Parathyroid adenoma (tissue), 2 donors: ENCODE results near the gene PCED1B.
"Not testable (repeated sequence)": the region's sequence is repeated elsewhere in the genome, so short reads cannot be mapped to it uniquely, and the experiment has no call there.

Experiments used
- H2AFZ ChIP-seq: fragments of 300-600 bp; sonication (generic); one replicate; pipeline ENCODE4 v1.7.0; 2017; ENCODE audit warnings: antibody characterized with exemption, mild to moderate bottlenecking
- H3K27ac ChIP-seq: fragments of 300-600 bp; sonication (generic); one replicate; pipeline ENCODE4 v1.7.0; 2017
- H3K27me3 ChIP-seq: fragments of 300-600 bp; sonication (generic); one replicate; pipeline ENCODE4 v1.7.0; 2017; ENCODE audit warnings: low read length; ENCODE audit not compliant: control insufficient read depth, insufficient read depth
- H3K36me3 ChIP-seq: fragments of 300-600 bp; sonication (generic); one replicate; pipeline ENCODE4 v1.7.0; 2017; ENCODE audit warnings: low read length; ENCODE audit not compliant: control insufficient read depth, insufficient read depth
- H3K4me1 ChIP-seq: fragments of 300-600 bp; sonication (generic); one replicate; pipeline ENCODE4 v1.7.0; 2017; ENCODE audit warnings: control low read depth
- H3K4me2 ChIP-seq: fragments of 300-600 bp; sonication (generic); one replicate; pipeline ENCODE4 v1.7.0; 2017; ENCODE audit warnings: low read length
- H3K4me3 ChIP-seq: fragments of 300-600 bp; sonication (generic); one replicate; pipeline ENCODE4 v1.7.0; 2017; ENCODE audit warnings: low read depth, low read length
- H3K79me2 ChIP-seq: fragments of 300-600 bp; sonication (generic); one replicate; pipeline ENCODE4 v1.7.0; 2017; ENCODE audit warnings: control low read depth
- H3K9ac ChIP-seq: fragments of 300-600 bp; sonication (generic); one replicate; pipeline ENCODE4 v1.7.0; 2017; ENCODE audit warnings: mild to moderate bottlenecking
- H3K9me3 ChIP-seq: fragments of 300-600 bp; sonication (generic); one replicate; pipeline ENCODE4 v1.7.0; 2017; ENCODE audit warnings: low read length; ENCODE audit not compliant: control insufficient read depth
- CTCF ChIP-seq: fragments of 300-600 bp; sonication (generic); IDR thresholded peaks from one replicate; pipeline ENCODE4 v1.7.0; 2017; ENCODE audit warnings: antibody characterized with exemption, mild to moderate bottlenecking
- donor health status: primary hyperparathyroidism.

Gene PCED1B

GRCh38 chr12:47190905-47191304 is 111.5 kb downstream of the PCED1B start:
- no peaks in the 10 kb centered on the region for H3K27me3 ChIP-seq
- no peak overlapping the region for H3K4me2 ChIP-seq
- H3K79me2 ChIP-seq = no peaks in the 10 kb centered on the region
- no peak overlapping the region for H3K9ac ChIP-seq
- no peaks in the 10 kb centered on the region for H3K4me1 ChIP-seq
- H3K27ac ChIP-seq = no peak overlapping the region
- H2AFZ ChIP-seq = no peak overlapping the region
- TF ChIP-seq CTCF = no peak
- H3K9me3 ChIP-seq = no peaks in the 10 kb centered on the region
- H3K4me3 ChIP-seq = no peak overlapping the region
- H3K36me3 ChIP-seq = no peaks in the 10 kb centered on the region

- no peak for TF ChIP-seq CTCF
- H3K9me3 ChIP-seq = no peaks in the 10 kb centered on the region
- H3K79me2 ChIP-seq = no peaks in the 10 kb centered on the region
- no peak overlapping the region for H3K27ac ChIP-seq
- no peak overlapping the region for H3K4me2 ChIP-seq
- no peak overlapping the region for H3K4me3 ChIP-seq
- no peak overlapping the region for H3K9ac ChIP-seq
- H3K36me3 ChIP-seq = no peaks in the 10 kb centered on the region
- no peaks in the 10 kb centered on the region for H3K27me3 ChIP-seq
- H2AFZ ChIP-seq = no peak overlapping the region
- no peaks in the 10 kb centered on the region for H3K4me1 ChIP-seq
These were observed 112.6 kb downstream of the PCED1B start for GRCh38 chr12:47192051-47192450.

- TF ChIP-seq CTCF = no peak
- Histone ChIP-seq H2AFZ (no peak overlapping the region), H3K9me3 (no peaks in the 10 kb centered on the region), H3K27ac (no peak overlapping the region), H3K9ac (no peak overlapping the region), H3K4me2 (no peak overlapping the region), H3K4me3 (no peak overlapping the region), H3K4me1 (no peaks in the 10 kb centered on the region), H3K79me2 (no peaks in the 10 kb centered on the region), H3K36me3 (no peaks in the 10 kb centered on the region), H3K27me3 (no peaks in the 10 kb centered on the region)
These were observed 113.6 kb downstream of the PCED1B start for GRCh38 chr12:47193066-47193465.

GRCh38 chr12:47194501-47194900 is 115.1 kb downstream of the PCED1B start:
- TF ChIP-seq CTCF = no peak
- Histone ChIP-seq H3K9ac (no peak overlapping the region), H3K9me3 (no peaks in the 10 kb centered on the region), H2AFZ (no peak overlapping the region), H3K4me3 (no peak overlapping the region), H3K27me3 (no peaks in the 10 kb centered on the region), H3K4me2 (no peak overlapping the region), H3K4me1 (no peaks in the 10 kb centered on the region), H3K79me2 (no peaks in the 10 kb centered on the region), H3K36me3 (no peaks in the 10 kb centered on the region), H3K27ac (no peak overlapping the region)

- Histone ChIP-seq H3K4me2 (no peak overlapping the region), H3K79me2 (no peaks in the 10 kb centered on the region), H3K9ac (no peak overlapping the region), H3K4me3 (no peak overlapping the region), H2AFZ (no peak overlapping the region), H3K9me3 (no peaks in the 10 kb centered on the region), H3K27me3 (no peaks in the 10 kb centered on the region), H3K4me1 (no peaks in the 10 kb centered on the region), H3K27ac (no peak overlapping the region), H3K36me3 (no peaks in the 10 kb centered on the region)
- no peak for TF ChIP-seq CTCF
These were observed 121.0 kb downstream of the PCED1B start for GRCh38 chr12:47200446-47200845.

GRCh38 chr12:47201190-47201589 is 121.8 kb downstream of the PCED1B start:
- H2AFZ ChIP-seq, H3K4me1 ChIP-seq, H3K36me3 ChIP-seq, H3K4me3 ChIP-seq, H3K9ac ChIP-seq, H3K27me3 ChIP-seq, H3K4me2 ChIP-seq, H3K9me3 ChIP-seq, H3K27ac ChIP-seq, H3K79me2 ChIP-seq: not testable (repeated sequence)
